ENCODE results near the gene RBM18.

DNA sequence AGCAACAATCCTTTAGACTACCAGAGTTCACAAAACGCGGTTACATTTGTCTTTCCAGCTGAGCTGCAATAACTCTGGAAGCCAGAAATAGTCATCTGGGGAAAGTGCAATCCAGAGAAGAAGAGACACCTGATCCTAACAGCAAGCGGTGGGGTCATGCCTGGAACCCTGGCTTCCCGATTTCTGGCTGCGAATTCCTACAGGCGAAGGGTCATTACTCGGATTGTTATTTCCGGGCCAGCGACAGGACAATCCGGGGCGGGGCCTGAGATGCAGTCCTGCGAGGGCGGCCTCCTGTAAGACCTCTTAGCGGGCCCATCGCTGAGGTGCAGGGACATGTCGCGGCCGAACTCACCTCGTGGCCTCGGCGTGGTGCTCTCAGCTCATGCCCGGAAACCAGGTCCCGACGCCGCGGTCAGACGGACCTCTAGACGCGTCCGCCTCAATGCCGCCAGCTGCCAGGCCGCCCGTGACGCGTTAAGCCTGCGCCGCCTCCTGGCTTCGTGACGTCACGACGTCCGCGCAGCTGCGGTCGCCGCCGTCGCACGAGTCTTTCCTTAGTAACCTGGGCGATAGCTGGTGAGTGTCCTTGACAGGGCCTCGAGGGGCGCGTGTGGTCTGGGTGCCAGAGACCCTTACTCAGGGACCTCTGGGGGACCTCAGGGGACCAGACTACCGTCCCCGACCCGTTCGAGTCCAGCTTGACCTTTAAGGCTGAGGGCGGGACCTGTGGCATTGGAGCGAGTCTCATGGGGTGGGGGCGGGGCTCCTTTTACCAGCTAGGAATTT is at the start of gene RBM18, which contains the start of gene MRRF:
- TF ChIP-seq, protein P1, sequence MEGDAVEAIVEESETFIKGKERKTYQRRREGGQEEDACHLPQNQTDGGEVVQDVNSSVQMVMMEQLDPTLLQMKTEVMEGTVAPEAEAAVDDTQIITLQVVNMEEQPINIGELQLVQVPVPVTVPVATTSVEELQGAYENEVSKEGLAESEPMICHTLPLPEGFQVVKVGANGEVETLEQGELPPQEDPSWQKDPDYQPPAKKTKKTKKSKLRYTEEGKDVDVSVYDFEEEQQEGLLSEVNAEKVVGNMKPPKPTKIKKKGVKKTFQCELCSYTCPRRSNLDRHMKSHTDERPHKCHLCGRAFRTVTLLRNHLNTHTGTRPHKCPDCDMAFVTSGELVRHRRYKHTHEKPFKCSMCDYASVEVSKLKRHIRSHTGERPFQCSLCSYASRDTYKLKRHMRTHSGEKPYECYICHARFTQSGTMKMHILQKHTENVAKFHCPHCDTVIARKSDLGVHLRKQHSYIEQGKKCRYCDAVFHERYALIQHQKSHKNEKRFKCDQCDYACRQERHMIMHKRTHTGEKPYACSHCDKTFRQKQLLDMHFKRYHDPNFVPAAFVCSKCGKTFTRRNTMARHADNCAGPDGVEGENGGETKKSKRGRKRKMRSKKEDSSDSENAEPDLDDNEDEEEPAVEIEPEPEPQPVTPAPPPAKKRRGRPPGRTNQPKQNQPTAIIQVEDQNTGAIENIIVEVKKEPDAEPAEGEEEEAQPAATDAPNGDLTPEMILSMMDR (IDR thresholded peaks at IDR 0.05) = peak in 1 of 6 experiments; percentile 18
- TF ChIP-seq POLR2A (IDR thresholded peaks at IDR 0.05) = peak; percentile 53 to 62
